ENCODE measurements around the gene SYTL3. TPM values are rescaled to one million over a fixed set of nuclear protein-coding genes. Genes with fewer than 3 reads are reported as not detected.

The SYTL3 gene
- total RNA-seq, 1 donor from 2014 or later: 8.7 TPM

DNA sequence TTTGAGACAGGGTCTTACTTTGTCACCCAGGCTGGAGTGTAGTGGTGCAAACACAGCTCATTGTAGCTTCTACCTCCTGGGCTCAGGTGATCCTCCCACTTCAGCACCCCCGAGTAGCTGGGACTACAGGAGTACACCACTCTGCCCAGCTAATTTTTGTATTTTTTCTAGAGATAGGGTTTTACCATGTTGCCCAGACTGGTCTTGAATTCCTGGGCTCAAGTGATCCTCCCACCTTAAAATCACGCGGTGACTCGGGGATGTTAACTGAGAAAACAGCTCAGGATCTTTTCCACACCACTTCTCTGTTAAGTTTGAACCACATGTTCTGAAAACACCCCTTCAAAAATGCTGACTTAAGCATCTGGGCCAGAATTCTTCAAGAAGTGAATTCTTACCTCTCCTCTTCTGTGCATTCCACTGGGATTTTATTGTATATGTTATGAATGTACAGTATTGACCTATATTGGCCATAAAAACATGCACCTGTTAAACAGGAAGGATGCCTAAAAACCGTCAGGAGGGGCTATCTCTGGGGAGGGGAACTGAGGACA is 72.4 kb downstream of the SYTL3 start:
- no peak overlapping the region for H3K4me3 ChIP-seq
- no peaks in the 10 kb centered on the region for H3K4me1 ChIP-seq
- H3K27me3 ChIP-seq: no peaks in the 10 kb centered on the region
- no peaks in the 10 kb centered on the region for H3K36me3 ChIP-seq
- no peak overlapping the region for H3K27ac ChIP-seq
- intact Hi-C loops (cut with DNase I): no loop called here
- no peaks in the 10 kb centered on the region for H3K9me3 ChIP-seq
- DNase-seq (no peak), ATAC-seq (no peak)
- TF ChIP-seq CTCF (IDR thresholded peaks at IDR 0.05): no peak

DNA sequence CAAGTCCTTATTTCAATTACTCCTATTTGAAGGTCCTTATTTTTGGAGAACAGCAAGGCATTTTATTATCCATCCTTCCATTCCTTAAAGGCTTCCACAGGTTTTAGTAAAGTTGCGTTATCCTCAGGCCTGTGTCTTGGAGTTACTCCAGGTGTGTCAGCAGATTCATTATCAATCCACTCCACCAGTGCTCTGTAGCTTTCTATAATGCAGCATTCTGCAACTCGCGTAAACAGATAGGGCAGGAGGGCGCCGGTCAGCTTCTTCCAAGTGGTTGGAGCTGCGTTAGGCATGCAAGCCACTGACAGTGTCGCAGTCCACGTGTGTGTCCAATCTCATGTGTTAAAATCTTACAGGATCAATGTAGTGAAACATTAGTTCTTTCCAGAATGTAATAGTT is 75.8 kb downstream of the SYTL3 start:
- Histone ChIP-seq H3K27ac (no peak overlapping the region), H3K9me3 (no peaks in the 10 kb centered on the region), H3K4me1 (no peaks in the 10 kb centered on the region), H3K4me3 (no peak overlapping the region), H3K36me3 (no peaks in the 10 kb centered on the region), H3K27me3 (no peaks in the 10 kb centered on the region)
- DNase-seq (no peak), ATAC-seq (no peak)
- intact Hi-C loops (cut with DNase I): no loop called here
- TF ChIP-seq CTCF (IDR thresholded peaks at IDR 0.05): no peak

- TF ChIP-seq CTCF (IDR thresholded peaks at IDR 0.05): no peak
- no peaks in the 10 kb centered on the region for H3K9me3 ChIP-seq
These were observed 80.2 kb downstream of the SYTL3 start for GRCh38 chr6:158729906-158730540.

GRCh38 chr6:158730541-158730907 is 80.7 kb downstream of the SYTL3 start:
- no peaks in the 10 kb centered on the region for H3K9me3 ChIP-seq
- H3K27me3 ChIP-seq: no peaks in the 10 kb centered on the region
- TF ChIP-seq CTCF (IDR thresholded peaks at IDR 0.05): no peak
- no peak for DNase-seq
- intact Hi-C loops (cut with DNase I): no loop called here
- no peak overlapping the region for H3K4me3 ChIP-seq
- no peak overlapping the region for H3K27ac ChIP-seq
- H3K36me3 ChIP-seq: no peaks in the 10 kb centered on the region
- H3K4me1 ChIP-seq: no peaks in the 10 kb centered on the region
- ATAC-seq: no peak

More at GRCh38 chr6:158729906-158730540, 80.2 kb downstream of the SYTL3 start:
- ATAC-seq: no peak
- DNase-seq: no peak
- no peaks in the 10 kb centered on the region for H3K27me3 ChIP-seq
- no peak overlapping the region for H3K4me3 ChIP-seq
- H3K36me3 ChIP-seq: no peaks in the 10 kb centered on the region
- H3K4me1 ChIP-seq: no peaks in the 10 kb centered on the region
- intact Hi-C loops (cut with DNase I): no loop called here
- no peak overlapping the region for H3K27ac ChIP-seq

DNA sequence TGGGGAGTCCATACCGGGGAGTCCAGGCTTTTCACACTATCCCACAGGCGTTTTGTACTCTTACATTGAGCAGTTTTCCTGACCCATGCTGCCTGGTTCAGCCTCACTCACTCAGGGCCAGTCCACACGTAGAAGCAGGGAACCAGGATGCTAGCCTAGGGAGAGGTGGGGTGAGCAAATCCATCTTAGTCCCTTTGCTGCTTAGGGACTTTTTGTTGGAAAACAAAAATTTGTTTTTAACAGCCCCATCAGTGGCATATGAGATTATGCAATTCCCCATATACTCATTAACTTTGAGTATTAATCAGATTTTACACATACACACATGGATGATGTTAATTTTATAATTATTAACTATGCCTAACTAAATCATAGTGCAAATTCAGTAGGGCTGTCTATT is 85.2 kb downstream of the SYTL3 start:
- Histone ChIP-seq H3K27me3 (no peaks in the 10 kb centered on the region), H3K36me3 (no peaks in the 10 kb centered on the region), H3K4me1 (no peaks in the 10 kb centered on the region), H3K9me3 (peaks cover 9% of the 10 kb centered on the region), H3K27ac (no peak overlapping the region), H3K4me3 (no peak overlapping the region)
- DNase-seq (no peak), ATAC-seq (no peak)
- no peak for TF ChIP-seq CTCF (IDR thresholded peaks at IDR 0.05)
- intact Hi-C loops (cut with DNase I): no loop called here
